ENCODE measurements around the gene ACTRT3. TPM values are rescaled to one million over a fixed set of nuclear protein-coding genes. Genes with fewer than 3 reads are reported as not detected.
A peak's percentile ranks its signal among the peaks of the same experiment; 100 is the strongest.

ACTRT3 gene
- total RNA-seq, 1 experiment from 2014 or later: 2.3 TPM

- no peak overlapping the region for H3K27ac ChIP-seq (ENCODE audit: low read depth, low read length, poor library complexity, severe bottlenecking)
- H3K27me3 ChIP-seq (replicated peaks; ENCODE audit: insufficient read depth, low read depth, low read length, poor library complexity): no peaks in the 10 kb centered on the region
- POLR2A ChIA-PET (ENCODE audit: low non-redundant PET): no interaction called here
- H3K36me3 ChIP-seq (ENCODE audit: insufficient read depth, low read length, poor library complexity, severe bottlenecking): no peaks in the 10 kb centered on the region
- no peaks in the 10 kb centered on the region for H3K9me3 ChIP-seq (ENCODE audit: low read depth, low read length, poor library complexity, severe bottlenecking)
- DNase-seq (ENCODE audit: low spot score): peak; percentile 64
- peaks cover 5% of the 10 kb centered on the region for H3K4me1 ChIP-seq (ENCODE audit: insufficient read depth, low read length, poor library complexity, severe bottlenecking)
- intact Hi-C loops (cut with micrococcal nuclease; ENCODE audit: unreplicated experiment): no loop called here
- no TSS peak for BruUV-seq (replicated peaks)
- peak overlapping the region; percentile 72 for H3K4me3 ChIP-seq (ENCODE audit: low read depth, low read length, poor library complexity, severe bottlenecking)
- CTCF ChIA-PET: no interaction called here
- TF ChIP-seq EZH2 (IDR thresholded peaks at IDR 0.05; ENCODE audit: borderline replicate concordance, low read depth, low read length, poor library complexity, severe bottlenecking): no peak
- TF ChIP-seq CTCF (conservative IDR thresholded peaks at IDR 0.05; ENCODE audit: low read depth, low read length): peak; percentile 53
Observed at GRCh38 chr3:169813757-169814517, 44.6 kb upstream of the ACTRT3 start.

GRCh38 chr3:169813278-169813677, 43.9 kb upstream of the ACTRT3 start:
- intact Hi-C loops (cut with micrococcal nuclease; ENCODE audit: unreplicated experiment): no loop called here
- no TSS peak for BruUV-seq (replicated peaks)

More at GRCh38 chr3:169813278-169813677, 43.9 kb upstream of the ACTRT3 start:
- peak overlapping the region; percentile 72 for H3K4me3 ChIP-seq (ENCODE audit: low read depth, low read length, poor library complexity, severe bottlenecking)
- no peak for TF ChIP-seq CTCF (conservative IDR thresholded peaks at IDR 0.05; ENCODE audit: low read depth, low read length)
- TF ChIP-seq EZH2 (IDR thresholded peaks at IDR 0.05; ENCODE audit: borderline replicate concordance, low read depth, low read length, poor library complexity, severe bottlenecking): no peak
- H3K27me3 ChIP-seq (replicated peaks; ENCODE audit: insufficient read depth, low read depth, low read length, poor library complexity): no peaks in the 10 kb centered on the region
- H3K27ac ChIP-seq (ENCODE audit: low read depth, low read length, poor library complexity, severe bottlenecking): peak overlapping the region; percentile 85
- POLR2A ChIA-PET (ENCODE audit: low non-redundant PET): no interaction called here
- peaks cover 5% of the 10 kb centered on the region for H3K4me1 ChIP-seq (ENCODE audit: insufficient read depth, low read length, poor library complexity, severe bottlenecking)
- H3K36me3 ChIP-seq (ENCODE audit: insufficient read depth, low read length, poor library complexity, severe bottlenecking): no peaks in the 10 kb centered on the region
- H3K9me3 ChIP-seq (ENCODE audit: low read depth, low read length, poor library complexity, severe bottlenecking): no peaks in the 10 kb centered on the region
- CTCF ChIA-PET: no interaction called here
- peak; percentile 22 for DNase-seq (ENCODE audit: low spot score)

All from A673 (cell line).